GM12874 (cell line): ENCODE measurements around the gene TMEM135.

ENCODE experiments used
- TF ChIP-seq, protein P1 (sequence below): IDR thresholded peaks from 2 replicates; pipeline ENCODE4 v1.5.1; 2011; ENCODE audit warnings: low read depth, mild to moderate bottlenecking, control low read depth, low read length, moderate library complexity; ENCODE audit not compliant: insufficient read depth

TMEM135 gene

DNA sequence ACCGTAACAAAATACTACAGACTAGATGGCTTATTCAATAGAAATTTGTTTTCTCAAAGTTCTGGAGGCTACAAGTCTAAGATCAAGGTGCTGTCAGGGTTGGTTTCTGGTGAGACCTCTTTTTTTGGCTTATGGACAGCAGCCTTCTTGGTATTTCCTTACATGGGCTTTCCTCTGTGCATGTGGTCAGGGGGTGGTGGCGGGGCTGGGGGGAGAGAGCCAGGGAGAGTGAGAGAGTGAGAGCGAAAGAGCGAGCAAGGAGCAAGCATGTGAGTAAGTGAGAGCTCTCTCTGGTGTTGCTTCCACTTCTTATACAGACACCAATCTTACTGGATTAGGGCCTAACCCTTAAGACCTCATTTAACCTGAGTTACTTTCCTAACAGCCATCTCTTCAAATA is 181.5 kb downstream of the TMEM135 start:
- TF ChIP-seq, protein P1, sequence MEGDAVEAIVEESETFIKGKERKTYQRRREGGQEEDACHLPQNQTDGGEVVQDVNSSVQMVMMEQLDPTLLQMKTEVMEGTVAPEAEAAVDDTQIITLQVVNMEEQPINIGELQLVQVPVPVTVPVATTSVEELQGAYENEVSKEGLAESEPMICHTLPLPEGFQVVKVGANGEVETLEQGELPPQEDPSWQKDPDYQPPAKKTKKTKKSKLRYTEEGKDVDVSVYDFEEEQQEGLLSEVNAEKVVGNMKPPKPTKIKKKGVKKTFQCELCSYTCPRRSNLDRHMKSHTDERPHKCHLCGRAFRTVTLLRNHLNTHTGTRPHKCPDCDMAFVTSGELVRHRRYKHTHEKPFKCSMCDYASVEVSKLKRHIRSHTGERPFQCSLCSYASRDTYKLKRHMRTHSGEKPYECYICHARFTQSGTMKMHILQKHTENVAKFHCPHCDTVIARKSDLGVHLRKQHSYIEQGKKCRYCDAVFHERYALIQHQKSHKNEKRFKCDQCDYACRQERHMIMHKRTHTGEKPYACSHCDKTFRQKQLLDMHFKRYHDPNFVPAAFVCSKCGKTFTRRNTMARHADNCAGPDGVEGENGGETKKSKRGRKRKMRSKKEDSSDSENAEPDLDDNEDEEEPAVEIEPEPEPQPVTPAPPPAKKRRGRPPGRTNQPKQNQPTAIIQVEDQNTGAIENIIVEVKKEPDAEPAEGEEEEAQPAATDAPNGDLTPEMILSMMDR, result no peak

DNA sequence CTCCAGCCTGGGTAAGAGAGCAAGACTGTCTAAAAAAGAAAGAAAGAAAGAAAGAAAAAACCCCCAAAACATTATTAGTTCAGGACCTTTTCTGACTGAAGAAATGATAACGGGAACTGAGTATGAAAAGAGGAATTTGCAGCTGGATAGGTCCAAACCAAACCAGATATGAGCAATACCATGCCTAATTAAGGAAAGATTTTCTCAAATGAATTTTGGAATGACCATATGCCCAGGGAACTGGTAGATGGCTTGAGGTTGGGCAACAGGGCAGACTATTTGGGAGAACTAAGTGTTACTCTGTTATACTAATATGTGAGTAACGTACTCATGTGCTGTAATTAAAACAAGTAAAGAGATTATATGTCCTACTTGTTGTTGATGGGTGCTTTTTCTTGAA is 186.1 kb downstream of the TMEM135 start:
- TF ChIP-seq, protein P1, result no peak

DNA sequence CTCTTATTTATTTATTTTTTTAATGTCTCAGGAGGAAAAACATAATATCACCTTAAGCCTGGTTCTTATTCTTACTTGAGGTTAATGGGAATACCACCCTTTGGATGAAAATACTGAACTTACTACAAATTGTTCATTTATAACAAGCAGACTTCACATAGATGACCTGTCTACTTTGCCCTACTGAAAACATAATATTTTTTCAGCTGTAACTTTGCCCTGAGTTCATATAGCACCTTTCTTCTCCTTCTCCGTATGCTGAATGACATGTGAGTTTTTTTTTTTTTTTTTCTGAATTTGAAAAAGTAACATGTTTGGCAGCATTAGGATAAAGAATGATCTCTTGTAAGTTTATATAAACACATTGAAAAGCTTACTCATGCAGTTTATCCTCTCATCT is 186.8 kb downstream of the TMEM135 start:
- TF ChIP-seq, protein P1, result no peak

DNA sequence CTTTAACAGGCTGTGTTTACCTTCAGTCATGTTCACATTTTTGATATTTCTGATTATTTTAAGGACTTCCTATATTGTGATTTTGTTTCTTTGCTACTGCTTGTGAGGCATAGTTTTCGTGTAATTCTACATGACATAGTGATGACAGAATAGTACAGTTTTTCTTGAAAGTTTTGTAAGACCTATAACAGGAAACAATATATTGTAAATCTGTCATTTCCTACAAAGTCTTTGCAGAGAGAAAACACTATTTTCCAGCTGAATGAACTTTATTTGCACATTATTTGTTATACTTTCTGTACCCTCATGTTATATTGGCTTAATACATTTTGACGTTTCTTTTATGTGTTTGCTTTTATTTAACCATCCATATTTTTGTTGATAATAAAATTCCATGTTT is 191.1 kb downstream of the TMEM135 start:
- TF ChIP-seq, protein P1, result no peak

DNA sequence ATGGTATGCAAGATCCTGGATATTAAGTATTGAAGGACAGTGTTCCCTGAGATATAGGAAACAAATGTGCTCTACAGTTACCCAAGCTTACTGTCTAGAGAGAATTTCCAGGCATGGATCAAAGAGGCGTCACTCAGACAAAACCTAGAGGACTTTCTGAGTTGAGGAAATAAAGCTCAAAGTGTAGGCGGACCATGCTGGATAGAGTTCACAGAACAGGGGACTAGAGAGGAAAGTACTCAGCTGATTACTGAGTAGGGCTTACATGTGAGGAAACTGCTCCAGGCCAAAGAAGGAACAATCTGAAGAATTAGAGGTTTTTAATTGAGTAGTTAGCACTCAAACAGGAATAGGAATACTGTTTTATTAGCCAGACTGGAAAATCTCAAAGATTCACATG is 193.3 kb downstream of the TMEM135 start:
- TF ChIP-seq, protein P1, result no peak

DNA sequence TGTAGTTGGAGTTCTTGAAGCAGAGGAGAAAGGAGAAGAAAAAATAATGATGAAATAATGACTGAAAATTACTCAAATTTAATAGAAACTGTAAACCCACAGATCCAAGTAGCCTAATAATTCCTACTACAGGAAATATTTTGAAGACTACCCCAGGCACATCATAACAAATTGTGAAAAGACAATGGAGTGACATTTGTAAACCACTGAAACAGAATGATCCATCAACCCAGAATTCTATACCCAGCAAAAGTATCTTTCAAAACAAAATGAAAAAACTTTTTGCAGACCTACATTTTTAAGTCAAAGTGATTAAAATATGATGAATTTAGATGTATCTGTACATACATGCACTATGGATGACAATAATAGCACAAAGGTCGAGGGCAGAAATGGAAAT is 194.6 kb downstream of the TMEM135 start:
- TF ChIP-seq, protein P1, result no peak

DNA sequence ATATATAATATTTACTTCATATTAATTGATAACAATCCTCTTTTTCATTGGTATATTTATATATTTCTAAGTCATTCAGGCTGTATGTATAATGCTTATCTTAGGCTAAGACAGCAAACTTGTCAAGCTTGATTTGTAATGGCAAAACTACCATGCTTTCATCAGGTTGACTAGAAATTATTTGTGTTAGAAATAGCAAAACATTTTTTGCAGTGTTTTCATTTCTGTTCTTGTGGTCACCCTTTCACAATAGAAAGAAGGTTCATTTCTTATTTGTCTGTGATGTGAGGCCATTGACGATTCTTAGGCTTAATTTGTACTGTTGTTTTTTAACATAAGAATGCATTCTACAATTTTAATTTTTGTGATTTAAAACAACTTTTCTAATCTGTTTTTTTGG is 197.6 kb downstream of the TMEM135 start:
- TF ChIP-seq, protein P1, result no peak

DNA sequence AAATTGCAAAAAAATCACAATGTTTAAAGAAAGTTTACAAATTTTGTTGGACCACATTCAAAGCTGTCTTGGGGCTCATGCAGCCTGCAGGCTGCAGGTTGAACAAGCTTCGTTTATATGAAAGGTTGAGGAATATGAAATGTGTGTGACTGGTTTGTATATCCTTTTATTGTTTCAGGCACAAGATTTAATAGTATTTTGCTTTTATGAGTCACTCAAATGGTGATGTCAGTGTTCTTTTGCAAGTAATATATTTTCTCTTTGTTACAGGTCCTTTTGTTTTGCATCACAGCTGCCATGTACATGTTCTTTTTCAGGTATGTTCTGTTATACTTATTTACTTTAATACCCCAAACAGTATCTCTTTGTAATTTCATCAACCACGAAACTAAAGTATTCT is 198.6 kb downstream of the TMEM135 start:
- TF ChIP-seq, protein P1, result no peak
